ENCODE data around the gene POU3F3. TPM values are rescaled to one million over a fixed set of nuclear protein-coding genes. Genes with fewer than 3 reads are reported as not detected.

POU3F3 gene
- total and polyA plus RNA-seq, 12 donors: 0.03 to 0.18 (median 0.11) TPM; not detected in 4

DNA sequence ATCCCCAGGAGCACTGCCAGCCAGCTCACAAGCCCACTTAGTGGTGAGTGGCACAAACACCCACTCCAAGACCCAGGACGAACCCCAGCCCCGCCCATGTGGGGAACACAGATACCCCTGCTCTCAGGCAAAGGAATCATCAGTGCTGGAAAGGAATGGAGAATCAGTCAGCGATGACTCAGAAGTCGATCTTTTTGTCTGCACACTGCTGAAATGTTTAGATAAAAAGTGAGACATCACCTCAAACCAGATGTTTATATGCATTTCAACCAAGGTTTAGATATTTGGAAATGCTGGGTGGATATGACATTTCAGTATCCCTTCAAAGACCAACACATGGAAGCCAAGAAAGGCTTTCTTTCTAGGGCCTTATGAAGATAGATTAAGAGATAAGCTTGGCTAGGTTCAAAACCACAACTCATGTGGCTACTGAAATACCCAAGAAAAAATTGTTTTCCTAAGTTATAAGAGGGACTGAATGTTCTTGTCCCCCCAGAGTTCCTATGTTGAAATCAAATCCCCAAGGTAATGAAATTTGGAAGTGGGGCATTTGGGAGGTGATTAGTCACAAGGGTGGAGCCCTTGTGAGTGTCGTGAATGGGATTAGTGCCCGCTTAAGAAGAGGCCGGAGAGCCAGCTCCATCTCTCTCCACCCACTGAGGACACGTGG lies 43.7 kb downstream of the POU3F3 start:
- Histone ChIP-seq H3K4me1 (replicated peaks in 1 of 2) (no peaks in the 10 kb centered on the region), H3K4me3 (no peak overlapping the region), H3K36me3 (replicated peaks in 1 of 2) (no peaks in the 10 kb centered on the region), H3K9me3 (replicated peaks in 1 of 3) (no peaks in the 10 kb centered on the region), H3K27ac (no peak overlapping the region), H3K27me3 (peaks cover 9% of the 10 kb centered on the region)
- TF ChIP-seq POLR2A (IDR thresholded peaks at IDR 0.05): no peak
- no peak for TF ChIP-seq CTCF (IDR thresholded peaks at IDR 0.05)
- WGBS, 4 donors: 70 to 78% (median 77%) methylated on average over 8 of the region's 8 CpGs
- intact Hi-C loops (cut with DNase I): no loop called here
- no peak for DNase-seq

GRCh38 chr2:104900608-104901007 lies 46.7 kb downstream of the POU3F3 start:
- H3K27ac ChIP-seq: no peak overlapping the region
- H3K4me1 ChIP-seq (replicated peaks in 1 of 2): no peaks in the 10 kb centered on the region
- no peaks in the 10 kb centered on the region for H3K9me3 ChIP-seq (replicated peaks in 1 of 3)
- TF ChIP-seq POLR2A (IDR thresholded peaks at IDR 0.05) (no peak), CTCF (IDR thresholded peaks at IDR 0.05) (no peak)
- H3K36me3 ChIP-seq (replicated peaks in 1 of 2): no peaks in the 10 kb centered on the region
- peaks cover 9% of the 10 kb centered on the region for H3K27me3 ChIP-seq
- WGBS, 4 donors: 64 to 78% (median 74%) methylated on average over 7 of the region's 7 CpGs
- intact Hi-C loops (cut with DNase I): no loop called here
- no peak overlapping the region for H3K4me3 ChIP-seq
- no peak for DNase-seq

DNA sequence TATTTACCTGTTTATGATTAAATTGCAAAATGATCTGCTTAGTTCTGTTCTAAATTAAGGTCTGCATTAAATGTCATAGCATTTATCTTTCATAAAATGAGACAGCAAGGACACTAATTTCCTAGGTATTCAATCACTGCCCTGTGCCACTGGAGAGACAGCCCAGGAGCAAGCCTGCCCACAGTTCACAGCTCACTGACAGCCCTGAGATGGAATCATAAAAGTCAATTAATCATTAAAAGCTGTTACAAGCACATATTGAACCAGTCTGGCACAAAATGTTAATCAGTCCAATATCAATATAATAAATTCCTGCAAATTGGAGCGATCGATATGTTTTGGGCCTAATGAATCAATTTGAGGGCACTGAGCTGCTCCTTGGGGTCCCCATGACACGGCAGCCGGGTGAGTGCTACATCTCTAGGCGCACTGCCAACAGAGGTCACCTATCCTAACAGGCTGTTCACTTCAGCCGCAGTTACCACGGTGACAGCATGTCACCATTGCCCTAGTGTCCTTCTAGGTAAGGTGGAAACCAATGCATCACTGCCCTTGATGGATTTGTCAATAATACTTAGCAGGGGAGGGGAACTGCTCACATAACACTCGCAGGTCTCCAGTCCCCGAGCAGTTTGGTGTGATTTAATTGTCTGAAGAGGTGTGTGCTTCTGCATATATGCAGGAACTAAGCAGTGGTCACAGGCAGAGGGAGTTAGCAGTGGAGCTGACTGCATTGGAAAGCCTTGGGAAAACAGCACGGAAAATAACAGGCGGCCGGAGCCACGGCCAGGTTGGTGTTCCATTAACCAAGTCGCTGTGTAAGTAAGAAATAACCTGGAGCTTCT lies 47.3 kb downstream of the POU3F3 start:
- no peak for DNase-seq
- H3K9me3 ChIP-seq (replicated peaks in 1 of 3): no peaks in the 10 kb centered on the region
- no peak overlapping the region for H3K27ac ChIP-seq
- TF ChIP-seq CTCF (IDR thresholded peaks at IDR 0.05): no peak
- TF ChIP-seq POLR2A (IDR thresholded peaks at IDR 0.05): no peak
- H3K4me3 ChIP-seq: no peak overlapping the region
- no peaks in the 10 kb centered on the region for H3K4me1 ChIP-seq (replicated peaks in 1 of 2)
- H3K27me3 ChIP-seq: peaks cover 5% of the 10 kb centered on the region
- H3K36me3 ChIP-seq (replicated peaks in 1 of 2): no peaks in the 10 kb centered on the region
- WGBS, 4 donors: 59 to 72% (median 69%) methylated on average over 13 to 14 of the region's 14 CpGs
- intact Hi-C loops (cut with DNase I): no loop called here

- DNase-seq: no peak
- H3K36me3 ChIP-seq (replicated peaks in 1 of 2): no peaks in the 10 kb centered on the region
- no peaks in the 10 kb centered on the region for H3K9me3 ChIP-seq (replicated peaks in 1 of 3)
- intact Hi-C loops (cut with DNase I): no loop called here
- no peaks in the 10 kb centered on the region for H3K4me1 ChIP-seq (replicated peaks in 1 of 2)
- H3K4me3 ChIP-seq: no peak overlapping the region
- H3K27ac ChIP-seq: no peak overlapping the region
- WGBS, 4 donors: 75 to 83% (median 79%) methylated on average over 6 of the region's 6 CpGs
- no peak for TF ChIP-seq POLR2A (IDR thresholded peaks at IDR 0.05)
- TF ChIP-seq CTCF (IDR thresholded peaks at IDR 0.05): no peak
- H3K27me3 ChIP-seq: peaks cover 4% of the 10 kb centered on the region
Measured at GRCh38 chr2:104902317-104902716, 48.4 kb downstream of the POU3F3 start.

Small RNAs within 50 kb of the gene (small RNA-seq; reads per million reads assigned to genes)
- gene AC018730.1: 0 reads per million in 2 donors

Other genes starting within 250 kb of the POU3F3 start
- 10 to 100 TPM; 24.1 to 76.3 (median 34.3) TPM for gene MRPS9, start 184.0 kb downstream of the POU3F3 start, total RNA-seq
- 10 to 100 TPM; 45.4 to 69.2 (median 59.1) TPM for gene MRPS9, start 184.0 kb downstream of the POU3F3 start, polyA plus RNA-seq

Measured in adrenal gland (tissue), 12 donors.